HepG2 (cell line): ENCODE data around the gene IFNA2. TPM values are rescaled to one million over a fixed set of nuclear protein-coding genes. Genes with fewer than 3 reads are reported as not detected.
A peak's percentile ranks its signal among the peaks of the same experiment; 100 is the strongest.

Experiments
- AHDC1 ChIP-seq: sonication (generic); formaldehyde crosslinking; IDR thresholded peaks from 2 replicates; pipeline ENCODE4 v1.5.1; 2020; ENCODE audit warnings: mild to moderate bottlenecking, missing genetic modification reagents, borderline replicate concordance
- ARID5B ChIP-seq: IDR thresholded peaks from 2 replicates; pipeline ENCODE4 v1.4.0; 2020; ENCODE audit warnings: mild to moderate bottlenecking, missing genetic modification reagents
- NBN ChIP-seq: fragments of 450-650 bp; conservative IDR thresholded peaks from 2 replicates; pipeline ENCODE4 v1.6.1; 2017
- PATZ1 ChIP-seq: sonication (generic); formaldehyde crosslinking; IDR thresholded peaks from 2 replicates; pipeline ENCODE4 v1.4.0; 2020; ENCODE audit warnings: missing genetic modification reagents
- PBX2 ChIP-seq: IDR thresholded peaks from 2 replicates; pipeline ENCODE4 v1.6.1; 2016; ENCODE audit warnings: control low read depth
- SRSF4 ChIP-seq: fragments of 200-400 bp; formaldehyde crosslinking; IDR thresholded peaks from one replicate; pipeline ENCODE4 v1.6.1; 2018; ENCODE audit warnings: mild to moderate bottlenecking, low read depth, low read length, moderate library complexity; ENCODE audit not compliant: poor library complexity, severe bottlenecking
- THRA ChIP-seq: sonication (generic); formaldehyde crosslinking; IDR thresholded peaks from 2 replicates; pipeline ENCODE4 v1.4.0; 2020; ENCODE audit warnings: missing genetic modification reagents, borderline replicate concordance
- ZNF367 ChIP-seq: sonication (generic); formaldehyde crosslinking; IDR thresholded peaks from 2 replicates; pipeline ENCODE4 v1.4.0; 2020; ENCODE audit warnings: missing genetic modification reagents, borderline replicate concordance
- ZNF547 ChIP-seq: sonication (generic); formaldehyde crosslinking; IDR thresholded peaks from 2 replicates; pipeline ENCODE4 v1.5.1; 2020; ENCODE audit warnings: mild to moderate bottlenecking, missing genetic modification reagents
- ZSCAN30 ChIP-seq: sonication (generic); formaldehyde crosslinking; IDR thresholded peaks from 2 replicates; pipeline ENCODE4 v1.5.0; 2020; ENCODE audit warnings: mild to moderate bottlenecking, missing genetic modification reagents
- polyA plus RNA-seq, 8 experiments: library from polyadenylated mRNA; depleted of rRNA in 3 of 8; stranded (reverse) in 7 of 8; unstranded in 1 of 8; fragments of >200 nt; fragmentation: Illumina TruSeq in 4 of 8; extraction: Trizol in 4 of 8; gene quantifications; 2 replicates each; pipeline versions ENCODE4 v1.2.1 to v1.2.3, GENCODE V29; 2011 to 2016; ENCODE audit warnings: low read depth in 4 of 8, missing spikeins in 1 of 8, mixed read lengths in 1 of 8; ENCODE audit not compliant: insufficient read depth in 1 of 8
- total RNA-seq, 5 experiments: library from RNA; depleted of rRNA; stranded (reverse); fragments of >200 nt; fragmentation: Illumina TruSeq; extraction: Trizol; gene quantifications; 2 replicates each; pipeline ENCODE4 v1.2.3, GENCODE V29; 2016; ENCODE audit warnings: low read depth in 1 of 5

IFNA2 gene
- total and polyA plus RNA-seq, 2 of the 13 experiments (the other 11 are each of a cell fraction or from before 2014, with no cell fraction given) = not detected

- TF ChIP-seq AHDC1 (CRISPR knock-in tag) = no peak
- no peak for TF ChIP-seq PBX2 (CRISPR knock-in tag)
- TF ChIP-seq ARID5B (CRISPR knock-in tag) = peak; percentile 57; the same call in 1 of the 2 replicates
- TF ChIP-seq THRA = 0 out of 2 replicates have a peak, but pooled peaks have one; percentile 23
- TF ChIP-seq PATZ1 = 0 out of 2 replicates have a peak, but pooled peaks have one; percentile 12
- no peak for TF ChIP-seq ZNF367 (CRISPR knock-in tag)
- TF ChIP-seq ZNF547 (CRISPR knock-in tag) = peak; percentile 91
- TF ChIP-seq ZSCAN30 (CRISPR knock-in tag) = no peak
- TF ChIP-seq SRSF4 = no peak
- TF ChIP-seq NBN = no peak
Observed at GRCh38 chr9:21334701-21335632, 50.2 kb downstream of the IFNA2 start, which contains the start of gene KLHL9 (continued).
